Tibial nerve (tissue), 3 donors: ENCODE measurements around the gene TENM3.

Experiments
- POLR2A ChIP-seq, 2 donors: fragments of 450-650 bp; IDR thresholded peaks; one replicate each; pipeline ENCODE4 v1.6.1; 2017; ENCODE audit warnings: antibody characterized with exemption in 2 of 2, mild to moderate bottlenecking in 2 of 2, moderate library complexity in 2 of 2
- TF ChIP-seq, protein P1 (sequence below), 5 experiments: fragments of 200-600 bp in 3 of 5; fragments of 450-650 bp in 2 of 5; sonication (generic) in 3 of 5; IDR thresholded peaks; one replicate each; pipeline ENCODE4 v1.5.1; 2016 to 2019; ENCODE audit warnings: antibody characterized with exemption in 5 of 5, mild to moderate bottlenecking in 3 of 5, moderate library complexity in 2 of 5

DNA sequence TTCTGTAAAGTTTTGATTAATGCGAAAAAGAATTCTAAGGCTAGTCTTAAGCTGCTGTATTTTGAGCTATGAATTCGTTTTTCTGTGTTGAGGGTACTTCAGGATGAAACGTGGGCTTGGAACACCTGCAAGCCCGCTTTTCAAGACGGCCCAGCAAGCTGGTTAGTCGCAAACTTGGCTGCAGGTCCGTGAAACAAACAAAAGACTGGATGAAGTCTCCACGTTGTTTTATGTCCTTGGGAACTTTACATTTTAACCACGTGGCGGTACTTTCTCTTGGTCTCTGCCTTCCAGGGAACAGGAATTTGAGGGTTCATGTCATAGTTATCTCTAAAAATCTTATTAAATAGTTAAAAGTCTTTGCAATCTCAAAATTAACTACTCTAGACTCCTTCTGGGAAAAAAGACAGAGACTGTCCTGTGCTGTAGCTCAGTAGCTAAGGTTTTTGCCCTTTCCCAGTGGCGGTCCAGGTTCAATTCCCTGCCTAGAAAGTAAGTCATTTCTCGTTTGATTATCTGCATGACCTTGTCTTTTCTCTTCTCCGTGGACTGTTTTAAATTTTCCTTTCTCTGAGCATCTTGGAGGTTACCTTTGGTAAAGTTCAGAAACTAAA, 21.0 kb downstream of the TENM3 start:
- no peak for TF ChIP-seq POLR2A (IDR thresholded peaks at IDR 0.05)
- TF ChIP-seq, protein P1, sequence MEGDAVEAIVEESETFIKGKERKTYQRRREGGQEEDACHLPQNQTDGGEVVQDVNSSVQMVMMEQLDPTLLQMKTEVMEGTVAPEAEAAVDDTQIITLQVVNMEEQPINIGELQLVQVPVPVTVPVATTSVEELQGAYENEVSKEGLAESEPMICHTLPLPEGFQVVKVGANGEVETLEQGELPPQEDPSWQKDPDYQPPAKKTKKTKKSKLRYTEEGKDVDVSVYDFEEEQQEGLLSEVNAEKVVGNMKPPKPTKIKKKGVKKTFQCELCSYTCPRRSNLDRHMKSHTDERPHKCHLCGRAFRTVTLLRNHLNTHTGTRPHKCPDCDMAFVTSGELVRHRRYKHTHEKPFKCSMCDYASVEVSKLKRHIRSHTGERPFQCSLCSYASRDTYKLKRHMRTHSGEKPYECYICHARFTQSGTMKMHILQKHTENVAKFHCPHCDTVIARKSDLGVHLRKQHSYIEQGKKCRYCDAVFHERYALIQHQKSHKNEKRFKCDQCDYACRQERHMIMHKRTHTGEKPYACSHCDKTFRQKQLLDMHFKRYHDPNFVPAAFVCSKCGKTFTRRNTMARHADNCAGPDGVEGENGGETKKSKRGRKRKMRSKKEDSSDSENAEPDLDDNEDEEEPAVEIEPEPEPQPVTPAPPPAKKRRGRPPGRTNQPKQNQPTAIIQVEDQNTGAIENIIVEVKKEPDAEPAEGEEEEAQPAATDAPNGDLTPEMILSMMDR (IDR thresholded peaks at IDR 0.05): no peak
